ENCODE data around the gene COL4A1. TPM values are rescaled to one million over a fixed set of nuclear protein-coding genes. Genes with fewer than 3 reads are reported as not detected.

The COL4A1 gene
- total RNA-seq, 1 donor from 2014 or later: 347 TPM

GRCh38 chr13:110309661-110310524 lies 2.9 kb upstream of the COL4A1 start:
- no peak for DNase-seq (ENCODE audit: low spot score)

GRCh38 chr13:110308656-110309359 lies 1.9 kb upstream of the COL4A1 start:
- DNase-seq (ENCODE audit: low spot score): no peak

GRCh38 chr13:110307767-110308655 lies 1.1 kb upstream of the COL4A1 start:
- DNase-seq (ENCODE audit: low spot score): no peak

GRCh38 chr13:110306340-110306959 lies 507 bp downstream of the COL4A1 start:
- DNase-seq (ENCODE audit: low spot score): no peak

- no peak for DNase-seq (ENCODE audit: low spot score)
These were observed 1.0 kb downstream of the COL4A1 start for GRCh38 chr13:110305949-110306339.

- no peak for DNase-seq (ENCODE audit: low spot score)
These were observed 1.4 kb downstream of the COL4A1 start for GRCh38 chr13:110305544-110305943.

GRCh38 chr13:110305001-110305400 lies 2.0 kb downstream of the COL4A1 start:
- no peak for DNase-seq (ENCODE audit: low spot score)

- no peak for DNase-seq (ENCODE audit: low spot score)
These were observed 2.7 kb downstream of the COL4A1 start for GRCh38 chr13:110304256-110304655.

GRCh38 chr13:110303644-110304043 lies 3.3 kb downstream of the COL4A1 start:
- DNase-seq (ENCODE audit: low spot score): no peak

- no peak for DNase-seq (ENCODE audit: low spot score)
These were observed 4.0 kb downstream of the COL4A1 start for GRCh38 chr13:110302997-110303396.

- DNase-seq (ENCODE audit: low spot score): no peak
These were observed 5.1 kb downstream of the COL4A1 start for GRCh38 chr13:110301606-110302553.

- no peak for DNase-seq (ENCODE audit: low spot score)
These were observed 5.9 kb downstream of the COL4A1 start for GRCh38 chr13:110301083-110301482.

- no peak for DNase-seq (ENCODE audit: low spot score)
These were observed 6.7 kb downstream of the COL4A1 start for GRCh38 chr13:110300090-110300815.

- DNase-seq (ENCODE audit: low spot score): no peak
These were observed 7.6 kb downstream of the COL4A1 start for GRCh38 chr13:110299283-110299840.

- no peak for DNase-seq (ENCODE audit: low spot score)
These were observed 8.3 kb downstream of the COL4A1 start for GRCh38 chr13:110298505-110299282.

GRCh38 chr13:110297766-110298504 lies 9.0 kb downstream of the COL4A1 start:
- no peak for DNase-seq (ENCODE audit: low spot score)

- no peak for DNase-seq (ENCODE audit: low spot score)
These were observed 9.9 kb downstream of the COL4A1 start for GRCh38 chr13:110297011-110297410.

- no peak for DNase-seq (ENCODE audit: low spot score)
These were observed 12.3 kb downstream of the COL4A1 start for GRCh38 chr13:110294622-110295021.
